Activated CD4-positive, alpha-beta T cell treated with anti-CD3 and anti-CD28 coated beads, Interleukin-2, amount 10 ng/mL, durations not matched to agents 7 days and 5 days (primary cell): ENCODE measurements around the gene SBK3. TPM values are rescaled to one million over a fixed set of nuclear protein-coding genes. Genes with fewer than 3 reads are reported as not detected.

Experiments
- CTCF ChIA-PET: fragments of 350-600 bp; sonication (Branson Sonifier 250); formaldehyde crosslinking; loops from one replicate; lab custom pipeline; 2021; ENCODE audit warnings: antibody characterized with exemption; lab: Charles Lee
- POLR2A ChIA-PET: fragments of 350-600 bp; sonication (Branson Sonifier 250); formaldehyde crosslinking; loops from one replicate; lab custom pipeline; 2021; ENCODE audit warnings: antibody characterized with exemption; lab: Charles Lee
- DNase-seq: peaks from one replicate; pipeline ENCODE4 v3.0.0-alpha.2; 2020
- H3K27ac Mint-ChIP-seq: one replicate; pipeline ENCODE4 v1.8.0; 2021; ENCODE audit warnings: mild to moderate bottlenecking, moderate library complexity, mixed read lengths
- H3K27me3 Mint-ChIP-seq: one replicate; pipeline ENCODE4 v1.8.0; 2021; ENCODE audit warnings: mixed read lengths
- H3K36me3 Mint-ChIP-seq: one replicate; pipeline ENCODE4 v1.8.0; 2021; ENCODE audit warnings: low read depth, mixed read lengths
- H3K4me1 Mint-ChIP-seq: one replicate; pipeline ENCODE4 v1.8.0; 2021; ENCODE audit warnings: mixed read lengths
- H3K4me3 Mint-ChIP-seq: one replicate; pipeline ENCODE4 v1.8.0; 2021; ENCODE audit warnings: mild to moderate bottlenecking, moderate library complexity, mixed read lengths
- H3K9me3 Mint-ChIP-seq: one replicate; pipeline ENCODE4 v1.8.0; 2021; ENCODE audit warnings: mixed read lengths
- total RNA-seq, 2 experiments: library from RNA; stranded (reverse); gene quantifications; one replicate each; pipeline ENCODE4 v1.2.3, GENCODE V29; 2021

Gene SBK3
- total RNA-seq, 2 experiments from 2014 or later = not detected

GRCh38 chr19:55563261-55563690 lies 17.9 kb upstream of the SBK3 start:
- Mint-ChIP-seq H3K4me1 (no peaks in the 10 kb centered on the region), H3K27ac (no peak overlapping the region), H3K27me3 (peaks cover 3% of the 10 kb centered on the region)

GRCh38 chr19:55559684-55560083 lies 14.3 kb upstream of the SBK3 start:
- POLR2A ChIA-PET = no interaction called here
- Mint-ChIP-seq H3K4me1 (no peaks in the 10 kb centered on the region), H3K36me3 (no peaks in the 10 kb centered on the region), H3K27me3 (peaks cover 3% of the 10 kb centered on the region), H3K27ac (no peak overlapping the region), H3K4me3 (no peak overlapping the region), H3K9me3 (no peaks in the 10 kb centered on the region)
- CTCF ChIA-PET = interaction anchor here (1.5 kb wide), 1 partner anchor 46 kb away, joined by 5 read pairs; the partner anchor contains the start of gene ZNF865
- no peak for DNase-seq

More at GRCh38 chr19:55563261-55563690, 17.9 kb upstream of the SBK3 start:
- ChIA-PET POLR2A (no interaction called here), CTCF (no interaction called here)
- no peaks in the 10 kb centered on the region for H3K9me3 Mint-ChIP-seq
- no peaks in the 10 kb centered on the region for H3K36me3 Mint-ChIP-seq
- H3K4me3 Mint-ChIP-seq = no peak overlapping the region
- DNase-seq = no peak

DNA sequence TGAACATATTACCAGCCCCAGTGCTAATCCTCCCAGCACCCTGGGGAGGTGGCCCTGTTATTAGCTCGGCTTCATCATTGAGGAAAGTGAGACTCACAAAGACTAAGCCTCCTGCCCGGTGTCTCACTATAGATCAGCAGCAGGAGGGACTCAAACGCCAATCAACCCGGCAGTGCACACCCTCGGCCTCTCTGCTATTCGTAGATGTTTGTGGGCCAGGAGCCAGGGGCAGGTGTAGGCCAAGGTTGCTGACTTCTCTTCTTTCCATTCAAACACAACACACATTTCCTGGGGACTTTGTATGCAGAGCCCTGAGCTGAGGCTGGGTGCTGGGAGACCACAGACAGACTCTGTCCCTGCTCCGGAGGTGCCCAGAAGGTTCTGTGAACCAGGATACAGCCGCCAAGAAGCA lies 9.4 kb upstream of the SBK3 start:
- CTCF ChIA-PET = no interaction called here
- Mint-ChIP-seq H3K4me3 (no peak overlapping the region), H3K4me1 (no peaks in the 10 kb centered on the region), H3K36me3 (no peaks in the 10 kb centered on the region), H3K9me3 (no peaks in the 10 kb centered on the region), H3K27me3 (no peaks in the 10 kb centered on the region), H3K27ac (no peak overlapping the region)
- POLR2A ChIA-PET = no interaction called here
- no peak for DNase-seq

- Mint-ChIP-seq H3K9me3 (no peaks in the 10 kb centered on the region), H3K4me3 (no peak overlapping the region), H3K27ac (no peak overlapping the region), H3K36me3 (no peaks in the 10 kb centered on the region), H3K4me1 (no peaks in the 10 kb centered on the region), H3K27me3 (no peaks in the 10 kb centered on the region)
- POLR2A ChIA-PET = no interaction called here
- CTCF ChIA-PET = no interaction called here
- no peak for DNase-seq
These were observed 9.0 kb upstream of the SBK3 start for GRCh38 chr19:55554302-55554701.

- H3K4me1 Mint-ChIP-seq = no peaks in the 10 kb centered on the region
These were observed 8.2 kb upstream of the SBK3 start for GRCh38 chr19:55553217-55554182.

DNA sequence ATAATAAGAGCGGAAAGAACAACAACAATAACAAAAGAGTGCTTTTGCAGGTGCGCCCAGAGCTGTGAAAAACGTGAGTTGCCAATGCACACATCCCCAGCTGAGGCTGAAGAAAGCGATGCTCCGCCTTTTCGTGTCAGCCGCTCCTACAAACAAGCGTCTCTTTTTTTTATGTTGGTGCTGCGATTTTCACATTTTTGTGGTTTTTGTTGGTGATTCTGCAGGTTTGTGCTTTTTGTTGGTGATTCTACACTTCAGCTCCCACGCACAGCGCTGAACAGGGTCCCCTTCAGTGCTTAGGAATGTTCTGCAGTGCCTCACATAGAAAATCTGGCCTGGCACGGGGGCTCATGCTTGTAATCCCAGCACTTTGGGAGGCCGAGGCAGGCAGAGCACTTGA lies 7.3 kb upstream of the SBK3 start:
- Mint-ChIP-seq H3K4me1 (no peaks in the 10 kb centered on the region), H3K4me3 (no peak overlapping the region), H3K27me3 (peaks cover 7% of the 10 kb centered on the region), H3K27ac (no peak overlapping the region), H3K36me3 (no peaks in the 10 kb centered on the region), H3K9me3 (no peaks in the 10 kb centered on the region)
- no peak for DNase-seq
- CTCF ChIA-PET = interaction anchor here (1.1 kb wide), 1 partner anchor 74 kb away, joined by 3 read pairs; no protein-coding TSS in a partner anchor
- POLR2A ChIA-PET = no interaction called here

More at GRCh38 chr19:55553217-55554182, 8.2 kb upstream of the SBK3 start:
- Mint-ChIP-seq H3K27me3 (no peaks in the 10 kb centered on the region), H3K4me3 (no peak overlapping the region), H3K9me3 (no peaks in the 10 kb centered on the region), H3K27ac (no peak overlapping the region), H3K36me3 (no peaks in the 10 kb centered on the region)
- no peak for DNase-seq
- ChIA-PET POLR2A (no interaction called here), CTCF (interaction anchor here (1.1 kb wide), 1 partner anchor 73 kb away, joined by 3 read pairs; no protein-coding TSS in a partner anchor)

GRCh38 chr19:55552206-55552605 lies 6.9 kb upstream of the SBK3 start:
- no peak overlapping the region for H3K4me3 Mint-ChIP-seq
- no peaks in the 10 kb centered on the region for H3K4me1 Mint-ChIP-seq
- POLR2A ChIA-PET = no interaction called here
- no peak overlapping the region for H3K27ac Mint-ChIP-seq
- H3K36me3 Mint-ChIP-seq = no peaks in the 10 kb centered on the region
- no peaks in the 10 kb centered on the region for H3K9me3 Mint-ChIP-seq
- peaks cover 7% of the 10 kb centered on the region for H3K27me3 Mint-ChIP-seq
- DNase-seq = no peak
- CTCF ChIA-PET = interaction anchor here (0.7 to 1.1 kb wide), 2 partner anchors 74 to 293 kb away, joined by 3 read pairs; no protein-coding TSS in a partner anchor

DNA sequence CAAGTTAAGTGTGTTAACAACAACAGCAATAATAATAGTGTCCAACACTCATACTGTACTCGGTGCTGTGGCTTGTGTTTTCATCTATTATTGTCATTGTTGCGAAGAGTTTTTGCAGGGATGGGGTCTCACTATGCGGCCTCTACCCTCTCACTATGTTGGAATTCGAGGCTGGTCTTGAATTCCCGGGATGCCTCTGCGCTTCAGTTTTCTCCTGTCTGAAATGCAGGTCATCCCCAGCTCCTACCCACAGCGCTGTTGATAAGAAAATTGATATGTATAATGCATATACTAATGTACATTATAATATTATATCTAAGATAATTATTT lies 4.9 kb upstream of the SBK3 start:
- Mint-ChIP-seq H3K4me1 (no peaks in the 10 kb centered on the region), H3K27ac (no peak overlapping the region), H3K9me3 (no peaks in the 10 kb centered on the region), H3K36me3 (no peaks in the 10 kb centered on the region), H3K4me3 (no peak overlapping the region), H3K27me3 (peaks cover 7% of the 10 kb centered on the region)
- ChIA-PET CTCF (no interaction called here), POLR2A (no interaction called here)
- no peak for DNase-seq

DNA sequence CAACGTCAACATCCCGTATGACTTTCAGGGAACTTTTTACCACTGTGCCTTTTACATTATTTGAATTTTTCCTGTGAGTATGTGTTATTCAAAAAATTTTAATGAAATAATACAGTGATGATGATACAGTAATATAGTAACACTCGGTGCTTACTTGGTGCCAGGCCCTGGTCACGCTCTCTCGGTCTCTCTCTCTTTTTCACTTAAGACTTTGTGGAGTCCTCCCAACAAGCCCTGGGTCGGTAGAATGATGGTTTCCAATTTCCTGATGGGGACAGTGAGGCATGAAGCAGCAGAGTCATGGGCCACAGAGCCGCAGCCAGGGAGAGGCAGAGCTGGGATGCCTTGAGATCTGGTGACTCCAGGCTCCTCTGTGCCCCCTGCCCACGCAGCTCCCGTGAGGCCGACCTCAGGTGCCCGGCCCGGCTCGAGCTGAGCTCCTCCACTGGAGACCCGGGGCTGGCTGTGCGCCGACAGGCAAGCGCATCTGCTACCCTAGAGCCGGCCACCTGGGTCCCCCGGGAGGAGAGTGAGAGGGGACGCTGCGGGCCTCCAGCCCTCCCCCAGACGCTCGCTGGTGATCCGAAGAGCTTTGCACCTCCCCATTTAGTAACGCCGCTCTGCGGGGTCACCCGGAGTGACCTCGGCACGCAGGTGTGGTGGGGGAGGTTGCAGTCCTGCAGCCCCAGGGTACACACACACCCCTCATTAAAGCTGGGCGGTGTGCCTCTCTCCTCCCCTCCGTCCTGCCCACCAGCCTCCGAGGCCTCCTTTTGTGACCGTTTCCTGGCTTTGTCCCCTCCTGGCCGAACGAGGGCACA lies 4.4 kb upstream of the SBK3 start:
- peaks cover 7% of the 10 kb centered on the region for H3K27me3 Mint-ChIP-seq
- DNase-seq = no peak
- ChIA-PET POLR2A (no interaction called here), CTCF (no interaction called here)
- H3K36me3 Mint-ChIP-seq = no peaks in the 10 kb centered on the region
- no peaks in the 10 kb centered on the region for H3K9me3 Mint-ChIP-seq
- no peak overlapping the region for H3K4me3 Mint-ChIP-seq
- H3K27ac Mint-ChIP-seq = no peak overlapping the region
- no peaks in the 10 kb centered on the region for H3K4me1 Mint-ChIP-seq

GRCh38 chr19:55546822-55547614 lies 1.7 kb upstream of the SBK3 start:
- H3K27ac Mint-ChIP-seq = no peak overlapping the region
- CTCF ChIA-PET = interaction anchor here (0.6 to 0.7 kb wide), 2 partner anchors 53 to 615 kb away, joined by 3 to 4 read pairs; no protein-coding TSS in a partner anchor
- peaks cover 7% of the 10 kb centered on the region for H3K27me3 Mint-ChIP-seq

GRCh38 chr19:55546011-55546410 lies 668 bp upstream of the SBK3 start:
- H3K9me3 Mint-ChIP-seq = no peaks in the 10 kb centered on the region
- no peak overlapping the region for H3K27ac Mint-ChIP-seq
- ChIA-PET POLR2A (no interaction called here), CTCF (interaction anchor here (0.7 kb wide), 1 partner anchor 52 kb away, joined by 4 read pairs; no protein-coding TSS in a partner anchor)
- DNase-seq = no peak
- no peaks in the 10 kb centered on the region for H3K4me1 Mint-ChIP-seq
- no peaks in the 10 kb centered on the region for H3K36me3 Mint-ChIP-seq
- H3K4me3 Mint-ChIP-seq = no peak overlapping the region
- H3K27me3 Mint-ChIP-seq = peaks cover 7% of the 10 kb centered on the region

More at GRCh38 chr19:55546822-55547614, 1.7 kb upstream of the SBK3 start:
- Mint-ChIP-seq H3K9me3 (no peaks in the 10 kb centered on the region), H3K4me1 (no peaks in the 10 kb centered on the region), H3K4me3 (no peak overlapping the region), H3K36me3 (no peaks in the 10 kb centered on the region)
- POLR2A ChIA-PET = no interaction called here
- no peak for DNase-seq

DNA sequence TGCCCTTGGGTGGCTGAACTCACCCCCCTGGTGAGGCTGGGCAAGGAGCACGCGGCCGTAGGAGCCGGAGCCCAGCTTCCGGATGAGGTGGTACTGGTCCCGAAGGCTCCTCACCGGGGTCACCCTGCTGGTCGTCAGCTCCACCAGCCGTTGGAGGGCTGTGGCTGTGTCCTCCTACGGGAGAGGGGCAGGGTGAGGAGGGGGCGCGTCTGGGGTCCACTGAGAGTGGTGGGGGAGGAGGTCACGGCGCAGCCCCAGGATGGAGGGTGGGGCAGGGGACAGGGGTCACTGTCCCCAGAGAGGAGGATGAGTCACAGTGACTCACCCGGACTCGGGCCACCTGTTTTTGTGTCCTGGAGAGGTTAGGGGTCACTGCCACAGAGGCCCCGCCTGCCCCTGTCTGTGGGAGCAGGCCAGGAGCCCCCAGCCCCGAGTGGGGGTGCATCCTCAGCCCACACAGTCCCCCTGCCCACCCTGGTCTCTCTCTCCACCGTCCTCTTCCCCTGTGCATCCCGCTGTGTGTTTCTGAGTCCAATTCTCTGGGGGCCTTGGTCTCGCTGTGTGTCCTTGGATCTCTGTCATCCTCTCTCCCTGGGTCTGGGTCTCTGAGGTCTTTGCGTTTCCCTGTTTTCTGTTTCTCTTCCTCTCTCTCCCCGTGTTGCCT lies 435 bp downstream of the SBK3 start:
- H3K36me3 Mint-ChIP-seq = no peaks in the 10 kb centered on the region
- H3K4me3 Mint-ChIP-seq = no peak overlapping the region
- no peaks in the 10 kb centered on the region for H3K4me1 Mint-ChIP-seq
- ChIA-PET POLR2A (no interaction called here), CTCF (no interaction called here)
- no peaks in the 10 kb centered on the region for H3K9me3 Mint-ChIP-seq
- no peak for DNase-seq
- H3K27me3 Mint-ChIP-seq = peaks cover 7% of the 10 kb centered on the region
- H3K27ac Mint-ChIP-seq = no peak overlapping the region
